SK-MEL-5 (cell line): Measurements from ENCODE around the gene CDC42SE2. TPM values are rescaled to one million over a fixed set of nuclear protein-coding genes. Genes with fewer than 3 reads are reported as not detected.
"Not testable (repeated sequence)": the region's sequence is repeated elsewhere in the genome, so short reads cannot be mapped to it uniquely, and the experiment has no call there.

Experiments
- DNase-seq: peaks from one replicate; pipeline ENCODE4 v3.0.0-alpha.2; 2016; ENCODE audit warnings: low read depth, low spot score
- in situ Hi-C: cut with HindIII; loops from 2 replicates; pipeline ENCODE4 v1.10.0; 2016; ENCODE audit warnings: low sequenced_read_pairs, high pct_unique_total_duplicates, low pct_unique_long_range_greater_than_20kb
- total RNA-seq: library from RNA; depleted of rRNA; stranded (reverse); fragments of >200 nt; shearing (Covaris generic); gene quantifications from 2 replicates; pipeline ENCODE4 v1.2.3, GENCODE V29; 2014

The CDC42SE2 gene
- total RNA-seq, 1 experiment from 2014 or later, result 25.2 TPM

GRCh38 chr5:131335756-131336155, 71.9 kb downstream of the CDC42SE2 start:
- in situ Hi-C loops, DNase-seq: not testable (repeated sequence)

- DNase-seq, in situ Hi-C loops: not testable (repeated sequence)
Measured at GRCh38 chr5:131336801-131337200, 72.9 kb downstream of the CDC42SE2 start.

- in situ Hi-C loops, DNase-seq: not testable (repeated sequence)
Measured at GRCh38 chr5:131337240-131338050, 73.6 kb downstream of the CDC42SE2 start.

DNA sequence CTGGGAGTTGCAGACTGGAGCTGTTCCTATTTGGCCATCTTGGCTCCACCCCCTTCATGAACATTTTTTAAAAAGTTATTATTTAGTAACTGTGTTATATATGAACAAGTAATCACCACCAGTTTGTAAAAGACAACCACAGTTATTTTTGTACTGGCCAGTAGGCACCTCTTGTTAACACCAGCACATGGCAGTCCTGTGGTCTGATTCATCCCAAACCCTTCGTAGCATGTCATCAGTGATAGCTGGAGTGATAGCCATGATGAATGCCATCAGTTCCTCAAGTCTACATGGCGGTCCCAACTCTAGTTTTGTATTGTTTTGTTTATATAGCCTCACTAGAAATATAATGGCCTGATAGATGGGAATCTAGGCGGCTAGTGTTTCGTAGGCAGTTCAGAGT, 74.2 kb downstream of the CDC42SE2 start:
- no peak for DNase-seq
- in situ Hi-C loops, result no loop called here

- DNase-seq, in situ Hi-C loops: not testable (repeated sequence)
Measured at GRCh38 chr5:131344288-131344687, 80.4 kb downstream of the CDC42SE2 start.

- in situ Hi-C loops, DNase-seq: not testable (repeated sequence)
Measured at GRCh38 chr5:131346204-131346603, 82.4 kb downstream of the CDC42SE2 start.

DNA sequence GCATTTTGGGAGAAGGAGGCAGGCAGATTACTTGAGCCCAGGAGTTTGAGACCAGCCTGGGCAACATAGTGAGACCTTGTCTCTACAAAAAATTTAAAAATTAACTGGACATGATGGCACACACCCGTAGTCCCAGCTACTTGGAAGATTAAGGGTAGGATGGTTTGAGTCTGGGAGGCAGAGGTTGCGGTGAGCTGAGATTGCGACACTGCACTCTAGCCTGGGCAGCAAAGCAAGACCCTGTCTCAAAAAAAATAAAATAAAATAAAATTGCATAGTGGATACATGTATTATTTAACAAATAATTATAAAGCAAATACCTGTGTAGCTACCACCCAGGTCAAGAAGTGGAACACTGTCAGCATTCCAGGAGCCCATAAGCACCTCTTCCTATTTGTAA, 90.1 kb downstream of the CDC42SE2 start:
- DNase-seq, result no peak
- in situ Hi-C loops, result no loop called here

- DNase-seq, result peak; percentile 16
- in situ Hi-C loops, result no loop called here
Measured at GRCh38 chr5:131355971-131356528, 92.2 kb downstream of the CDC42SE2 start.

GRCh38 chr5:131356619-131357018, 92.8 kb downstream of the CDC42SE2 start:
- no peak for DNase-seq
- in situ Hi-C loops, result no loop called here

DNA sequence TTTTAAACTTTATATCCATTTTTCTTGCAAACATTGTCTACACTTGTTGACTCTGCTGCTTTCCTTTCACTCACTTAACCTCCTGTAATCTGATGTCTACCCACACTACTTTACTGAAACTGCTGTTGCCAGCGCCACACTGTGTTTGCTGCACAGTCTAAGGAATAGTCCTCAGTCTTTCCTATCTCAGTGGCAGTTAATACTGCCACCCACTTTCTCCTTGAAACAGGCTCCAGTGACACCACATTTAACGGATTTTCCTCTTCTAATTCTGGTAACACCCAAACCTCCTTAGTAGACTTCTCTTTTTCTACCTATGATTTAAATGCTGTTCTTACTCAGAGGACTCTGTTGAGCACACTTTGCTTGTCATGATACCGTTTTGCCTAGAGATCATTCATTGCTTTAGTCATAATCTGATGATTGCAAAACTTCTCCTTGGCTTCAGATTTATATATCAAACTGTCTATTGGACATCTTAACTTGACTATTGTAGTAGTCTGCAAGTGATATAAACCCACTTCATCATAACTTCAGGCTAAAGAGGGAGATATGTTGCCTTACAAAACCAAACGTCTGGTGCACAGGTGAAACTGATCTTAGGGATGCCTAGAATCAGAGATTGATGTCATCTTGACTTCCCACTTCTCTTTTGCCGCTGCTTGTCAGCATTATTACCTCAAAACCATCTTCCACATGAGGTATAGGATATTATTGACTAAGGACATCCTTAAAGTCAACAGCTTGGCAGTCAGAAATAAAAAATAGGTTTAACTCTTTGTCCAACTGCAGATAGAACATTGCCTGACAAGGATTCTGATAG, 94.1 kb downstream of the CDC42SE2 start:
- in situ Hi-C loops, result no loop called here
- peak; percentile 11 for DNase-seq

GRCh38 chr5:131361677-131362315, 97.9 kb downstream of the CDC42SE2 start:
- no peak for DNase-seq
- in situ Hi-C loops, result no loop called here

DNA sequence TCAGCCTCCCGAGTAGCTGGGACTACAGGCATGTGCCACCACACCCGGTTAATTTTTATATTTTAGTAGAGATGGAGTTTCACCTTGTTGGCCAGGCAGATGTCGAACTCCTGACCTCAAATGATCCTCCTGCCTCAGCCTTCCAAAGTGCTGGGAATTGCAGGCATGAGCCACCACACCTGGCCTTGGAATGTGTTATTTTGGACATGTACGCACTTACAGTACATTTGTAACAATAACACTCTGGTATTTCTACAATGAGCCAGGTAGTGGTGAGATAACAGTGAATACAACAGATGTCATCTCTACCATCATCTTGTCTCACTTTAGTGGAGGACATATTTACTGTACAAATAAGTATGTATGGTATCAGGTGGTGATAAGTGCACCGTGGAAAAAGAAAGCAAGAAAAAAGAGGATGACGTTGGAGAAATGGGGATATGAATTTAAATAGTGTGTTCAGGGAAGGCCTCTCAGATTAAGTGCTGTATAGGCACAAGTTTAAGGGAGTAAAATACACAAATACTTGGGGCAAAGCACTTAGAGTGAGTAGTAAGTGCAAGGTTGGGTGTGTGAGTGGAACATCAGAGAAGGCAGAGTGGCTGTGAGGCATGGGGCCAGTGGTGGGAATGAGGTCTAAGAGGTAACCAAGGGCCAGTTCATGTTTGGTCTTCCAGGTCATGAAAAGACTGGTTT, 100.1 kb downstream of the CDC42SE2 start:
- in situ Hi-C loops, result no loop called here
- no peak for DNase-seq

DNA sequence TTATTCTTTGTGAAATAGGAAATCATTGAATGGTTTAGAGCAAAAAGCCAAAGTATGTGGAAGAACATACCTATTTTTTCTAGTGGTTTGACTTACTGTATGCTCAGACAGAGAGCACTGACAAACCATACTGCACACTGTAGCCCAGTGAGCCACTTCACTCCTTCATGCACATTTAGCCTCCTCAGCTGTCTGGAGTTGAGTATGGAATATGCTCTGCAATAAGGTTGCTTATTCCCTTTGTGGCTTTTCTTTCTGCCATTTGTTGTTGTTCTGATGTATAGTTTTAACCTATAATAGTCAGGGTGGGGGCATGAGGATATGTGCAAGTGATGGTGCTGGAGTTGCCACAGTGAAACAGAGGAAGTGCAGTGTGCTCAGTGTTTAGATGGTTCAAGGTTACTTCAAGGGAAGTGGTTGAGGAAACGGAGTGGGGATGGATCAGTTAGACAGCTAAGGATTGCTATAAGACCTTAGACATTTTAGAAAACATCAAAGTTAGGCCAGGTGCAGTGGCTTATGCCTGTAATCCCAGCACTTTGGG, 100.7 kb downstream of the CDC42SE2 start:
- DNase-seq, result no peak

DNA sequence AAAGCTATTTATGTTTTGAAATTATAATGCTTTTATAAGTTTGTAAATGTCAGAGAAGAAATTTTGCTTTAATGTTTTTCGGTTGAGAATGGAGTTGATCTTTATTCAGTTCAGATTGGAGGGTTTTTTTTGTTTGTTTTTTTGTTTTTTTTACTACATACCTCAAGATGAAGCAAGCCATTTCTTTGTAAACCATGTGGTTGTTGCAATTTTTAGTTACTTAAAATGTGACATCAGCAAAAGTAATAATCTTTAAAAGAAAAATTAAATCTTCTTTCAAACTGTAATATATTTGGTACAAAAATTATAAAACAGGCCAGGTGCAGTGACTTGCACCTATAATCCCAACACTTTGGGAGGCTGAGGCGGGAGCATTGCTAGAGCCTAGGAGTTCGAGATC, 102.6 kb downstream of the CDC42SE2 start:
- no peak for DNase-seq
- in situ Hi-C loops, result no loop called here

More for the DNA sequence above, 100.7 kb downstream of the CDC42SE2 start:
- in situ Hi-C loops, result no loop called here

- in situ Hi-C loops, result no loop called here
- DNase-seq, result no peak
Measured at GRCh38 chr5:131367219-131367860, 103.5 kb downstream of the CDC42SE2 start.

- in situ Hi-C loops, result no loop called here
- DNase-seq, result no peak
Measured at GRCh38 chr5:131368866-131369265, 105.0 kb downstream of the CDC42SE2 start.

- in situ Hi-C loops, result no loop called here
- no peak for DNase-seq
Measured at GRCh38 chr5:131369558-131369957, 105.7 kb downstream of the CDC42SE2 start.
